Keratinocyte (primary cell): ENCODE measurements around the gene USP14.

Experiments
- CTCF ChIP-seq, 3 experiments: IDR thresholded peaks in 1 of 3; conservative IDR thresholded peaks in 1 of 3; optimal IDR thresholded peaks in 1 of 3; 2 replicates in 2 of 3; 3 replicates in 1 of 3; pipeline versions ENCODE3 to v1.5.1; 2011; ENCODE audit warnings: low read length in 3 of 3, mild to moderate bottlenecking in 3 of 3, moderate library complexity in 2 of 3, control low read depth in 1 of 3, inconsistent platforms in 1 of 3; ENCODE audit not compliant: insufficient read depth in 2 of 3; ENCODE audit errors: extremely low read depth in 1 of 3
- EZH2 ChIP-seq: IDR thresholded peaks from one replicate; pipeline ENCODE4 v1.6.1; 2012; ENCODE audit warnings: inconsistent platforms, mild to moderate bottlenecking, low read length, moderate library complexity

GRCh38 chr18:136433-136832 is 21.9 kb upstream of the USP14 start:
- TF ChIP-seq CTCF (optimal IDR thresholded peaks at IDR 0.05 in 1 of 3, IDR thresholded peaks at IDR 0.05 in 1 of 3, conservative IDR thresholded peaks at IDR 0.05 in 1 of 3; ENCODE audit: extremely low read depth in 1 of 3, insufficient read depth in 2 of 3, low read length in 3 of 3) (no peak), EZH2 (no peak)
